ENCODE data around the gene SPON1.

GRCh38 chr11:14029440-14029839 is 66.9 kb downstream of the SPON1 start:
- TF ChIP-seq FOXM1 (IDR thresholded peaks at IDR 0.05; ENCODE audit: borderline replicate concordance): no peak
- no peak for TF ChIP-seq ZNF384 (IDR thresholded peaks at IDR 0.05)
- TF ChIP-seq ELF4 (IDR thresholded peaks at IDR 0.05): no peak
- no peak for TF ChIP-seq NFRKB (IDR thresholded peaks at IDR 0.05)
- no peak for TF ChIP-seq TARDBP (IDR thresholded peaks at IDR 0.05)
- no peak for TF ChIP-seq FOXA1 (IDR thresholded peaks at IDR 0.05)
- no peak for TF ChIP-seq SP1 (IDR thresholded peaks at IDR 0.05)
- no peak for TF ChIP-seq ARNT (IDR thresholded peaks at IDR 0.05)
- no peak for TF ChIP-seq FOXK2 (IDR thresholded peaks at IDR 0.05)
- no peak for TF ChIP-seq SUZ12 (IDR thresholded peaks at IDR 0.05)
- TF ChIP-seq, protein P1, sequence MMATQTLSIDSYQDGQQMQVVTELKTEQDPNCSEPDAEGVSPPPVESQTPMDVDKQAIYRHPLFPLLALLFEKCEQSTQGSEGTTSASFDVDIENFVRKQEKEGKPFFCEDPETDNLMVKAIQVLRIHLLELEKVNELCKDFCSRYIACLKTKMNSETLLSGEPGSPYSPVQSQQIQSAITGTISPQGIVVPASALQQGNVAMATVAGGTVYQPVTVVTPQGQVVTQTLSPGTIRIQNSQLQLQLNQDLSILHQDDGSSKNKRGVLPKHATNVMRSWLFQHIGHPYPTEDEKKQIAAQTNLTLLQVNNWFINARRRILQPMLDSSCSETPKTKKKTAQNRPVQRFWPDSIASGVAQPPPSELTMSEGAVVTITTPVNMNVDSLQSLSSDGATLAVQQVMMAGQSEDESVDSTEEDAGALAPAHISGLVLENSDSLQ (IDR thresholded peaks at IDR 0.05): no peak
- no peak for TF ChIP-seq LEF1 (IDR thresholded peaks at IDR 0.05; ENCODE audit: borderline replicate concordance)
- TF ChIP-seq L3MBTL2 (conservative IDR thresholded peaks at IDR 0.05): 0 out of 2 replicates have a peak, but pooled peaks have one; percentile 20
- no peak for TF ChIP-seq HDGF (IDR thresholded peaks at IDR 0.05; ENCODE audit: borderline replicate concordance)
